HTERT RPE-1 (cell line): ENCODE data around the gene CRABP2.

ENCODE experiments used
- in situ Hi-C: fragments of 300-500 bp; cut with MboI; formaldehyde crosslinking; loops from 4 replicates; pipeline ENCODE4 v1.14.3; 2020; ENCODE audit warnings: low sequenced_read_pairs

Gene CRABP2

DNA sequence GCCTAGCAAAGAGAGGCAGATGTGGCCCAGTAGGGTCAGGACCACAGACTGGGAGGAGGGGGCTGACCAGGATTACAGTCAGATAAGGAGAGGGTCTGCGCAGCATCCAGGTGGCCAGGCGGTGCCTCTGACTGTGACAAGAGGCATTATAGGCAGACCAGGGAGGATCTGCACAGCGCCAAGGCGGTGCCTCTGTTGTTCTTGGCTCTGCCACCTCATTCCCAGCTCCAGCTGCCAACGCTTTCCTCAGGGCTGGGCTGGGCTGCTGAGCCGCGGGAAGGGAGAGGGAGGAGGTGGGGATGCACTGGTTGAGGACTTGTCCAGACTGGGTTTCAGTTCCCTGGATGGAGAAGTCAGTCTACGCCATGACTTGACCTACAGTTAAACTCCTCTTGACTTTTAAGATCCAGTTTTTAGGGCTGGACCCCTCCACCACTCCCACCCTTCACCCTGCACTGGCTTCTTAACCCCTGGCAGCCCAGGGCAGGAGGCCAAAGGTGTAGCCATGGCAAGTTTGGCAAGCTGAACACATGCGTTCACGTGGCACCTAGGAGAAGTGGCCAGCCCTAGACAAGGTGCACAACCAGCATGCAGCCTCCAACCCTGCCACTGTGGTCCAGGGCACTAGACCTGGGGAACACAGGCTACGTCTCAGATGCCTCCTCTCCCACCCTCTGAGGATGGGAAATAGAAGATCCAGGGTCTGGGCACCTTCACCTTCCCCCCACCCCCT is 4.5 kb upstream of the CRABP2 start:
- in situ Hi-C loops, result no loop called here

GRCh38 chr1:156709031-156709430 is 3.6 kb upstream of the CRABP2 start:
- in situ Hi-C loops, result no loop called here

DNA sequence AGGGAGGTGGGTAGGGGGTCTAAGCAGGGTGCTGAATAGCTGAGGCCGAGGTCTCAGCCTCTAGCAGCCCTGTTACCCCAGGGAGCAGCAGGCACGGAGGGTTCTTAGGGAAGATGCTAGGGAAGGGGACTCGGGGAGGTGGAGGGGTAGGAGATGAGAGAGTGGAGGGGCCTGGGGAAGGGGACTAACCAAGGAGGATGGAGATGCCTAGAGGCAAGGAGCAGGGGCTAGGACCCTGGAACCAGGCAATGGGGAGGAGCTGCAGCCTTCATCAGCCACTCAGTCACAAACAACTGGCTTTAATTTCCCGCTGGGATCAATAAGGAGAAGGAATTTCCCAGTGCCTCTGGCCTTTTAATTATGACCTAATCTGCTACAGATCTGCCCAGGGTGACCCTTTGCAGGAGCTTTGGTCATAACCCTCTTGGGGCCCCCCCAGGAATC is 2.9 kb upstream of the CRABP2 start:
- in situ Hi-C loops, result no loop called here

- in situ Hi-C loops, result no loop called here
These were observed 2.2 kb upstream of the CRABP2 start for GRCh38 chr1:156707417-156708217.

DNA sequence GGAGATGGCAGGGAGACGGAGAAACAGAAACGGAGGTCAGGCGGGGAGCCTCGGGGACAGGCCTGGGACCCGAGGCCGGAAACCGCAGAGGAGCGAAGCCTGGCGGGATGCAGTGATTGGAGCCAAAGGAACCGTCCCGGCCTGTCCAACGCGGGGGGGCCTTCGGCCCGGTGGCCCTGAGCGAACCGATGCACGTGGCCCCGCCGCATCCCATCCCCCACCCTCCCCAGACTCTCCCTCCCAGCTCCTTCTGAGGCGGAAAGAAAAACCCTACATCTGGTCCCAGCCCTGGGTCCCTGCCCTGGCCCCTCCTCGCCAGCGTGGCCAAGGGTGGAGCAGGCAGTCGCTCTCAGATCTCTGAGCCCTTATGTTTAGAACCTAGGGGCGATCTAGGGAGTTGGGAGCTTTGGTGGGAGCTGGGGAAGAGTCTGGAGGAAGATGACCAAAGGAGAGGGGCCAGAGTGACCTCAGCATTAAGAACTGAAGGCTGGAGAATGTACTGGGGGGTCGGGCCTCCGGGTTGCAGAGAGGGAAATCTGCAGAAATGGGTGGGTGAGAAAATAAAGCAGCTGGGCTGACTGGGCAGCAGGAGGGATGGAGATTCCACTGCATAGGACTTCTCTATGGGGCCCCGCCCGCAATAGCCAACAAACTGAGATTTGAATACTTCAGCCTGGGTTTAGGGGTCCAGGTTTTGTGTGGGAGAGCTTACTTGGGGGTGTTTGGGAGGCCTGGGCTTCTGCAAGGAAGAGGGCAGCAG is 1.5 kb upstream of the CRABP2 start:
- in situ Hi-C loops, result no loop called here

GRCh38 chr1:156705918-156706656 is 704 bp upstream of the CRABP2 start:
- in situ Hi-C loops, result no loop called here

- in situ Hi-C loops, result no loop called here
These were observed 458 bp downstream of the CRABP2 start for GRCh38 chr1:156704930-156705320.

GRCh38 chr1:156704166-156704711 is 1.1 kb downstream of the CRABP2 start:
- in situ Hi-C loops, result no loop called here

GRCh38 chr1:156703741-156704140 is 1.6 kb downstream of the CRABP2 start:
- in situ Hi-C loops, result no loop called here

DNA sequence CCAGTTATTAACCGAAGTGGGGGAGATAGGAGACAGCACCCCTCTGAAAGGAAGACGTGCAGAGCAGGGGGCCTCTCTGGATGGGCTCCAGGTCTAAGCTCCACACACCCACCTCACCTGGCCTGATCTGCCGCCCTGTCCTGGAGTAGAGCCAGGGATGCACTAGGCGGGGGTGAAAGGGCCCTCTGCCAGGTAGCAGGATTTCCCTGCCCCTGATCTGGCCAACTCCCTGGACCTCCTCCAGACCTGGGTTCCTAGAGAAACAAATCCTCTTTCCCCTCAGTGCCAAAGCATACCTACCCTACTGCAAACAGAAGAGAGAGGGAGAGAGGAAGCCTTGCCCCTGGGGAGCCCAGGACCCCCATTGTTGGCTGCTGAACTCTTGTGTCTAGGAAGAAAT is 2.0 kb downstream of the CRABP2 start:
- in situ Hi-C loops, result no loop called here

GRCh38 chr1:156700736-156701531 is 4.4 kb downstream of the CRABP2 start:
- in situ Hi-C loops, result no loop called here

DNA sequence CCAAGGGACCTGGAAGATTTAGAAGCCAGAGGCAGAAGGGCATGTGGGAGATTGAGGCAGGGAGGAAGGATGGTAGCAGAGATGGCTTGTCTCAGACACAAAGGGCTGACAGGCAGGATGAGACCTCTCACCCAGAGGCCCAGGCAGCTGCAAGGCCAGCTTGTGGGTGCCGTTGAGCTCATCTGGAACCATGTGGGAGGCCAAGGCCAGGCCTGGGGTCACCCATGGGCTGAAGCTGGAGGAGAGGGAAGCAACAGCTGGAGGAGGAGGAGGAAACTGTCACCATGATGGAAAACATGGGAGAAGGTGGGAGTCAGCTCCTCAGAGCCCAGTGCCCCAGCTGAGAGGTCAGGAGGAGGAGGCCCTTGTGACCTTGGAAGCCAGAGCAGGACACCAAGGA is 6.4 kb downstream of the CRABP2 start:
- in situ Hi-C loops, result no loop called here

DNA sequence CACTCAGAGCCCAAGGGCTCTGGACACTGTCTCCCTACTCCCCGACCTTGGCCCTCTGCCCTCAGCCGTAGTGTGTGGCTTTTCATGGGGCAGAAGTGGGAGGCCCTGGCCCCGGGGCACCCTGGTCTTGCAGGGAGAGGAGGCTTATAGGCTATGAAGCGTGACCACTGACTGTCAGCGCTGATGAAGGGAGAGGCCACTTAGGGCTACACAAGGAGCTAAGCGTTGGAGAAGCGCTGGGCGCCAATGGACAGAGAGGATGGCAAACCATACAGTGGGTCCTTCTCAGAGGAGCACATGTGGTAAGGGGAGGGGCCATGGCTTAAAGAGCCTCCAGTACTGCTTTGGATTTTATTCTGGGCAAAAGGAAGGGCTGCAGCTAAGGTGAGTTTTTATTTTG is 7.9 kb downstream of the CRABP2 start:
- in situ Hi-C loops, result no loop called here

- in situ Hi-C loops, result no loop called here
These were observed 8.6 kb downstream of the CRABP2 start for GRCh38 chr1:156696755-156697154.

DNA sequence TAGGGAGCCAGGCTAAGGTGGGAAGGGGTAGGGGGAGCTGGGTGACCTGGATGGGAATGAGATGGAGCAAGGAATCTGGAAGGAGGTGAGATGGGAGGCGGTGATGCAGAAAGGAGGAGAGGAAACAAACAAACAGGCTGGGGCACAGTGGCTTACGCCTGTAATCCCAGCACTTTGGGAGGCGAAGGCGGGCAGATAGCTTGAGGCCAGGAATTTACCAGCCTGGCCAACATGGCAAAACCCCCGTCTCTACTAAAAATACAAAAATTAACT is 10.8 kb downstream of the CRABP2 start:
- in situ Hi-C loops, result no loop called here

- in situ Hi-C loops, result no loop called here
These were observed 11.3 kb downstream of the CRABP2 start for GRCh38 chr1:156693848-156694689.

DNA sequence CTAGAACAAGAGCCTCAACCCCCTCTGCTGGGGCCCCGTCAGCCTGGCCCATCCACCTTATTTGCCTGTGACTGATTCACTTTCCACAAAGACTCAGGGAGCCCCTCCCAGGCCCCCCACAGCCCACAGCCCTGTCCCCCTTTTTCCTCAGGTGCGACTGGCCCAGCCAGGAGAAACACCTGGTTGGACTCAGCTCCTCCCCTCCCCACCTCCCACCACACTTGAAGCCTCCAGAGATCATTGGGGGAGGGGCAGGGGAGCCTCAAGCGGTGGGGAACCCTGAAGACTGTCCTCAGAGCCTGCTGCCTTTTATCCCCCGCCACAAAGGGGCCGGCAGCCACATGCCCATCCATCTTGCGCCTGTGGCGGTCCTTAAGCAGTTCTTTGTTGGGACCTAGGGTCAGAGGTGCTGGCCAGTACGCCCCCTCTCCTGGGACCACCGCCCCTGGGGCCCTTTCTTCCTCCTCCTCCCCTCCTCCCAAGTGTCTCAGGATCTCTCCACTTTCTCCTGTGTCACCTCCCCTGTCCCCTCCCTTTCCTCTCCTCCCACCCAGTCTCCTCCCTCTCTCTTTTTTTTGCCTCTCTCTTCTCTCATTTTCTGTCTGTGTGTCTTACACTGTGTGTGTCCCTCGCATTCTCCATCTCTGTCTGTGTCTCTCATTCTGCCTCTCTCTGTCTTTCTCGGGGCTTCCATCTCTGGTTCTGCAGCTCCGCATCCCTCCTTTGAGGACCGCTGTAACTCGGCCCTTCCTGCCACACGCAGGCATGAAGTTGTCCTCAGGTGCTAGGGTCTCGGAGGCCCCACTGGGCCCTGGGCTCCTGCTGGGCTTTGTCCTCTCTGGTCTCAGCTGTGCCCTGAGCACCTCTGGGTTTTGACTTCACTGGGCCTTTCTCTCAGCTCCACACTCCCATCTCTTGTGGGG is 12.2 kb downstream of the CRABP2 start:
- in situ Hi-C loops, result no loop called here

- in situ Hi-C loops, result no loop called here
These were observed 12.9 kb downstream of the CRABP2 start for GRCh38 chr1:156692441-156692924.
